Testis (tissue), 3 donors: Measurements from ENCODE around the gene ZNF444. TPM values are rescaled to one million over a fixed set of nuclear protein-coding genes. Genes with fewer than 3 reads are reported as not detected.
"Not testable (repeated sequence)": the region's sequence is repeated elsewhere in the genome, so short reads cannot be mapped to it uniquely, and the experiment has no call there.

Experiments used
- DNase-seq: peaks from one replicate; pipeline ENCODE4 v3.0.0-alpha.2; 2019
- H3K27ac ChIP-seq, 2 donors: fragments of 200-600 bp; sonication (generic); one replicate each; pipeline ENCODE4 v1.5.1; 2019
- H3K27me3 ChIP-seq: fragments of 200-600 bp; sonication (generic); one replicate; pipeline ENCODE4 v1.5.1; 2019
- H3K36me3 ChIP-seq: fragments of 200-600 bp; sonication (generic); one replicate; pipeline ENCODE4 v1.5.1; 2017; ENCODE audit warnings: low read depth; ENCODE audit errors: missing control alignments
- H3K4me1 ChIP-seq: fragments of 200-600 bp; sonication (generic); one replicate; pipeline ENCODE4 v1.5.1; 2019
- H3K4me3 ChIP-seq, 2 donors: fragments of 200-600 bp; sonication (generic); one replicate each; pipeline ENCODE4 v1.5.1; 2017 to 2019
- H3K9me3 ChIP-seq: fragments of 200-600 bp; sonication (generic); one replicate; pipeline ENCODE4 v1.5.1; 2017
- POLR2A ChIP-seq: fragments of 450-650 bp; IDR thresholded peaks from one replicate; pipeline ENCODE4 v1.6.1; 2017; ENCODE audit warnings: antibody characterized with exemption, mild to moderate bottlenecking, moderate library complexity
- WGBS, 2 donors: methylation state at CpG; one replicate each; pipeline ENCODE4 v1.1.5; 2018; 5-methylcytosine and 5-hydroxymethylcytosine counted together
- intact Hi-C: fragments of 100-400 bp; cut with DNase I; formaldehyde crosslinking; loops from one replicate; pipeline ENCODE4 v1.15.1; 2023; ENCODE audit warnings: low total_unique reads
- polyA plus RNA-seq: library from polyadenylated mRNA; stranded (reverse); fragments of 350-450 nt; fragmentation: Illumina TruSeq; extraction: RNeasy Lipid Tissue Mini Kit (QIAGEN cat#74804); gene quantifications from one replicate; pipeline ENCODE4 v1.2.3, GENCODE V29; 2014; ENCODE audit warnings: low read depth, low replicate concordance; ENCODE audit not compliant: insufficient read depth
- total RNA-seq, 2 donors: library from RNA; depleted of rRNA; stranded (reverse); fragments of >200 nt; gene quantifications; one replicate each; pipeline ENCODE4 v1.2.3, GENCODE V29; 2016
- TF ChIP-seq, protein P1 (sequence below), 3 experiments: fragments of 450-650 bp in 2 of 3; fragments of 200-600 bp in 1 of 3; sonication (generic) in 1 of 3; IDR thresholded peaks; one replicate each; pipeline ENCODE4 v1.5.1; 2016 to 2019; ENCODE audit warnings: antibody characterized with exemption in 3 of 3, mild to moderate bottlenecking in 2 of 3, moderate library complexity in 1 of 3

The ZNF444 gene
- total and polyA plus RNA-seq, 3 donors from 2014 or later, result 24.7 to 62.6 (median 59.2) TPM

DNA sequence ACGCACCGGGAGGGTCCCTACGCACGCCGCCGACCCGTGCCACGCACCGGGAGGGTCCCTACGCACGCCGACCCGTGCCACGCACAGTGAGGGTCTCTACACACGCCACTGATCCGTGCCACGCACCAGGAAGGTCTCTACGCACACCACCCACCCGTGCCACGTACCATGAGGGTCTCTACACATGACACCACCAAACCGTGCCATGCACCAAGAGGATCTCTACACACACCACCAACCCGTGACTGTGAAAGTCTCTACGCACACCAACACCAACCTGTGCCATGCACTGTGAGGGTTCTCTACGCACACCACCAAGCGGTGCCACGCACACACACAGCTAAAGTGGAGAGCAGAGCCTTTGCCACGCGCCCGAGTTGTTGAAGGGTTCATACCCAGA, 36.7 kb upstream of the ZNF444 start:
- no peak overlapping the region for H3K27ac ChIP-seq
- WGBS, 2 donors, result 88 to 96% methylated on average over 9 to 29 of the region's 29 CpGs
- DNase-seq, result no peak
- peaks cover 42% of the 10 kb centered on the region for H3K4me1 ChIP-seq
- no peaks in the 10 kb centered on the region for H3K36me3 ChIP-seq
- no peak overlapping the region for H3K4me3 ChIP-seq
- no peaks in the 10 kb centered on the region for H3K27me3 ChIP-seq
- no peaks in the 10 kb centered on the region for H3K9me3 ChIP-seq
- intact Hi-C loops, result no loop called here
- TF ChIP-seq, protein P1, sequence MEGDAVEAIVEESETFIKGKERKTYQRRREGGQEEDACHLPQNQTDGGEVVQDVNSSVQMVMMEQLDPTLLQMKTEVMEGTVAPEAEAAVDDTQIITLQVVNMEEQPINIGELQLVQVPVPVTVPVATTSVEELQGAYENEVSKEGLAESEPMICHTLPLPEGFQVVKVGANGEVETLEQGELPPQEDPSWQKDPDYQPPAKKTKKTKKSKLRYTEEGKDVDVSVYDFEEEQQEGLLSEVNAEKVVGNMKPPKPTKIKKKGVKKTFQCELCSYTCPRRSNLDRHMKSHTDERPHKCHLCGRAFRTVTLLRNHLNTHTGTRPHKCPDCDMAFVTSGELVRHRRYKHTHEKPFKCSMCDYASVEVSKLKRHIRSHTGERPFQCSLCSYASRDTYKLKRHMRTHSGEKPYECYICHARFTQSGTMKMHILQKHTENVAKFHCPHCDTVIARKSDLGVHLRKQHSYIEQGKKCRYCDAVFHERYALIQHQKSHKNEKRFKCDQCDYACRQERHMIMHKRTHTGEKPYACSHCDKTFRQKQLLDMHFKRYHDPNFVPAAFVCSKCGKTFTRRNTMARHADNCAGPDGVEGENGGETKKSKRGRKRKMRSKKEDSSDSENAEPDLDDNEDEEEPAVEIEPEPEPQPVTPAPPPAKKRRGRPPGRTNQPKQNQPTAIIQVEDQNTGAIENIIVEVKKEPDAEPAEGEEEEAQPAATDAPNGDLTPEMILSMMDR (IDR thresholded peaks at IDR 0.05), result no peak
- TF ChIP-seq POLR2A, result no peak

- Histone ChIP-seq H3K36me3 (no peaks in the 10 kb centered on the region), H3K4me3 (peak overlapping the region in 1 of 2 donors; percentile 20), H3K4me1 (peaks cover 50% of the 10 kb centered on the region), H3K27me3 (no peaks in the 10 kb centered on the region), H3K27ac (peak overlapping the region in 1 of 2 donors; percentile 25), H3K9me3 (no peaks in the 10 kb centered on the region)
- DNase-seq, result peak; percentile 85
- TF ChIP-seq, protein P1 (IDR thresholded peaks at IDR 0.05), result peak; percentile 60 to 63 (median 61)
- no peak for TF ChIP-seq POLR2A
- intact Hi-C loops, result no loop called here
- WGBS, 2 donors, result 16 to 21% methylated on average over 22 of the region's 22 CpGs
These were observed 35.9 kb upstream of the ZNF444 start for GRCh38 chr19:56105090-56105701.

GRCh38 chr19:56105831-56106396, 35.2 kb upstream of the ZNF444 start:
- Histone ChIP-seq H3K27ac (peak overlapping the region in 1 of 2 donors; percentile 25), H3K4me3 (peak overlapping the region in 1 of 2 donors; percentile 20), H3K4me1 (peaks cover 56% of the 10 kb centered on the region)

DNA sequence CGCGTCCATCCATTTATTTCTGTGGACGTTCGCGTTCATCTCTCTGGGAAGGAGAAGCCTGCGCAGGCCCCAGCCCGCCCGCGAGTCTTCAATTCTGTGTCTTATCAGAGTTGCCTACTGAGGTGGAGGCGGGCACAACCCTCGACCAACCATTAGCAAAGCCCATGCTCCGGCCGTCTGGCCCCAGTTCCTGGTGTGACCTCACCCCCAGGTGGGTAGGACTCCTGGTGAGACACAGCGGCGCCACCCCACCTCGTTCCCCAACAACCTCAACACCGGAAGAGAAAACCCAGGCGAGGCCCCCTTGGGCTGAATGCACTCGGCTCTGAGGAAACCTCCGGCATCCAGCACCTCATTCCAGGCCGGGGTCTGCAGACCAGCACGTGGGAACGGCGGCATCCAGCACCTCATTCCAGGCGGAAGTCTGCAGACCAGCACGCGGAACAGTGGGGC, 34.7 kb upstream of the ZNF444 start:
- intact Hi-C loops, result no loop called here
- H3K4me3 ChIP-seq, result peak overlapping the region in 1 of 2 donors; percentile 20
- no peaks in the 10 kb centered on the region for H3K36me3 ChIP-seq
- WGBS, 2 donors, result 54 to 73% methylated on average over 10 to 27 of the region's 27 CpGs
- no peak overlapping the region for H3K27ac ChIP-seq
- no peaks in the 10 kb centered on the region for H3K27me3 ChIP-seq
- H3K9me3 ChIP-seq, result no peaks in the 10 kb centered on the region
- TF ChIP-seq, protein P1 (IDR thresholded peaks at IDR 0.05), result no peak
- TF ChIP-seq POLR2A, result no peak
- H3K4me1 ChIP-seq, result peaks cover 61% of the 10 kb centered on the region
- no peak for DNase-seq

More at GRCh38 chr19:56105831-56106396, 35.2 kb upstream of the ZNF444 start:
- H3K9me3 ChIP-seq, H3K27me3 ChIP-seq, intact Hi-C loops, DNase-seq, H3K36me3 ChIP-seq: not testable (repeated sequence)
- WGBS, 2 donors, result 73 to 78% methylated on average over 61 of the region's 61 CpGs

DNA sequence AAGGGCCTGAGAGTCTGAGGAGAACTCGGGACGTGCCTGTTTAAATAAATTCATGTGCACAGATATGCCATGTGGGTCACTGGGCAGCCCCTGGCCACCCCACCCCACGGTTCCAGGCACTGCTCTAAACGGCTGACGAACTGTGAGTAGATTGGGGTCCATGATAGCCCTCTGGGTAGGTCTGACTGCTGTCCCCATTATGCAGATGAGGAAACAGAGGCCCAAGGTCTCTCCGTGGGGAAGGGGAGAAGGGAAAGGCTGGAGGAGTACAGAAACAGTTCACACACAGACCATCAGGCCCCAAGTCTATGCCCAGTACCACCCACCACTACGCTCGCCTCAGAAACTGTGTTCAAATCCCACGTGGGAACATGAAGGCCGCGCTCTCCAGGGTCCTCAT, 34.1 kb upstream of the ZNF444 start:
- DNase-seq, result no peak
- Histone ChIP-seq H3K9me3 (no peaks in the 10 kb centered on the region), H3K27me3 (no peaks in the 10 kb centered on the region), H3K4me3 (no peak overlapping the region), H3K27ac (no peak overlapping the region), H3K4me1 (peaks cover 67% of the 10 kb centered on the region), H3K36me3 (no peaks in the 10 kb centered on the region)
- 74 to 82% methylated on average over 7 to 11 of the region's 11 CpGs for WGBS, 2 donors
- intact Hi-C loops, result no loop called here
- TF ChIP-seq, protein P1 (IDR thresholded peaks at IDR 0.05), result no peak
- TF ChIP-seq POLR2A, result no peak
